ENCODE data around the gene ALK.

ALK gene

DNA sequence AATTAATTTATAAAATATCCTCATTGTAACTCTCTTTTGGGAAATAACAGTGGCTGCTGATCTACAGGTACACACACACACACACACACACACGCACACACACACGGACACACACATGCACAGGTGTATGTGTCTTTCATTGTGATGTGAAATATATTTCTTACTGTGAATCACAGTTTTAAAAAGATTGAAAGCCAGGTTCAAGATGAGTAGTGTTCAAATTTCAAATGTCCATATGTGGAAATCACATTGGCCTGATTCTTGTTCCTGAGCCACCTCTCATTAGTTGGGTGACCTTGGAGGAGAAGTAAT is 372.4 kb downstream of the ALK start:
- no peak for DNase-seq (ENCODE audit: low read depth in 2 of 3, low spot score in 2 of 3)

DNA sequence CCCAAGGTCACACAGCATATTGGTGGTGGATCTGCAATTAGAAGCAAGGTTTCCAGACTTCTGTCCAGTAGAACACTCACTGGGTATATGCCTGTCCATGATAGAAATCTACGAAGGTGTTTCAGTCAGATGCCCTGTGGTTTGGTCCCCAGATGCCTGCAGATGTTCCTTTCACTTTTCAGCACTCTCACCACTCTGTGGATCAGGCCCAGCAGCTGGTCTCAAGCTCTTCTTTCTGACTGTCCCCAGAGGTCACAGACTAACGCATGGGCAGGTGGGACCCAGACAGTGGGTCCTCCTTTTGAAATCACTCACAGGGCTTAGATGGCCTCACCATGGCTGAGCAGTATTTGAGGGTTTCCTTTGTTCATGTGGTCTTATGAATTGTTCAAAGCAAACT is 376.5 kb downstream of the ALK start:
- no peak for DNase-seq (ENCODE audit: low read depth in 2 of 3, low spot score in 2 of 3)

DNA sequence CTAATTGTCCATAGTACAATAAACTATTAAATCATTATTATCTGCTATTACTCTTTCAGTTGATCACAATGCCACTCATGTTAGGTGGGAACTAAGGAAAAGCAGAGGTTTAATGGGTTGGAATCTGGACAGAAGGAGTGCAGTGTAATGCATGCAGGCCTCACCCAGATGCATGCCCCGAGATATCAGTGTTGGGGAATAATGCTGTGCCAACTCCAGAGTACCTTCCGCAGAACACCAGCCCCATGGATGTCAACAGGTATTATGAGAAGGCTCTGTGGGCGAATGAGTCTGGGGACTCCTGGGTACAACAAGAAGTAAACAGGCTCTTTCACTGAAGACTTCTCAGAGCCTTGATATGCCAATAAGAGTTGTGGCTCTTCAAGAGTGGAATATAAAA is 377.4 kb downstream of the ALK start:
- no peak for DNase-seq (ENCODE audit: low read depth in 2 of 3, low spot score in 2 of 3)

DNA sequence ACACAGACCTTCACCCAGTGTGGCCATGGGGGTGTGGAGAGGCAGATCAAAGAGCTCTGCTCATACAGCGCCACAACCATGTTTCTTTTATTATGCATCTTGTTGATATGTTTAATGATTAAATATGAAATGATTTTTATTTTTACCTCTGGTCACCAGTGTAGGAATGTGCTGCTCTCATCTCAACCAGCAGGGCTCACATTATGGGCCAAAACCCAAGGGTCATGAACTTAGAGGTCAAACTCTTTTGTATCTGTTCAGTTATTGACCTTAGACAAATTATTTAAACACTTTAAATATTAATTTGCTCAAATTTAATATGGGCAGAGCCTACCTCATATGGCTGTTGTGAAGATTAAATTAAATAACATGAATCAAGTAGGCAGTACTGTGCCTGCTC is 386.2 kb downstream of the ALK start:
- DNase-seq (ENCODE audit: low read depth in 2 of 3, low spot score in 2 of 3): no peak

DNA sequence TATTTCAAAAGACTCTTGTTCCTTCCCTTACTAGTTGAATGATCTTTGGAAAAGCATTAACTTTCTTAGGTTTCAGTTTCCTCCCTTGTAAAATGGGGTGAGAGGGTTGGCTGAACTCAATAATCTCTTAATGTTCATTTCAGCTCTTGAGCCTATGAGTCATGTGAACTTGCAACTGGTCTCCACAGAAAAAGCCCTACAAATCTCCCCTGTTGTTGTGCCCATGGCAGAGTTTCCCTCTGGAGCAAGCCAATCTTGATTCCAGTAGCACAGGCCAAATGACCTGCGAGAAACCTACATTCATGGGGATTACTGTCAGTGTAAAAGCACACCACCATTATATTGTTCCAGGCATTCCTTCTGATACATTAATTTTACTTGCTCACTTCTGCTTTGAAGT is 388.9 kb downstream of the ALK start:
- no peak for DNase-seq (ENCODE audit: low read depth in 2 of 3, low spot score in 2 of 3)

DNA sequence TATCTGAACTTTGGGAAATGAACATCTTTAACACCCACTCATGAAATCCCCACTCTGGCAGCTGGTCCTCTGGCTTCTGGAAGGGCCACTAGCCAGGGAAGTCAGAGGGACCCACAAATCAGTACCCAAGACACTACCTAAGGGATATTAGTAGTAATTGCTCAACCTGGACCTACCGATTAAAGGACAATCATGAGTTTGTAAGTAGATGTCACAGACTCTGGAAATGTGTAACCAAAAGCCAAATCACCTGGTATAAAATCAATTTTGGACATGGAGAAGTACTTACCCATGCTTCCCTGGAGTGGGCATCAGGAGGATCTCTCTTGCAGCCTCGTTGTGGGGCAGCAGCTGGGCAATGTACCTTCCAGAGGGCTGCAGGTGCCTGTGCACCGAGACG is 389.8 kb downstream of the ALK start:
- no peak for DNase-seq (ENCODE audit: low read depth in 2 of 3, low spot score in 2 of 3)

DNA sequence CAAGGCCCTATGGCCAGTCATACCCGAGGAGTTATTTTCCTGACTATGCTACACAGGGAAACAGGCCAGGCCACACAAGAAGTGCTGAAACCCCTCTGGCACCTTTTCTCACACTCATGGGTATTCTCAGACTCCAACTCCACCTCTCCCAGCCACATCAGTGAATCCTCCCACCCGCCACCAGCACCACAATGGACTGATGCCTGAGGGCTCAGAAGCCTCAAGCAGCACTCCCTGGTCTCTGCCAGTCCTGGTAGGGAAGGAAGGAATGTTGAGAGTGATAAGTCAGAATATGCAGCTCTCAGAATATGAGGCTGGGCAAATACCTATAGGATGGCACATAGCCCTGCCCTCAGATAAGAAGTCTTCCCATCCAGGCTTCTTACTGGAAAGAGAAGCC is 391.1 kb downstream of the ALK start:
- DNase-seq (ENCODE audit: low read depth in 2 of 3, low spot score in 2 of 3): no peak

DNA sequence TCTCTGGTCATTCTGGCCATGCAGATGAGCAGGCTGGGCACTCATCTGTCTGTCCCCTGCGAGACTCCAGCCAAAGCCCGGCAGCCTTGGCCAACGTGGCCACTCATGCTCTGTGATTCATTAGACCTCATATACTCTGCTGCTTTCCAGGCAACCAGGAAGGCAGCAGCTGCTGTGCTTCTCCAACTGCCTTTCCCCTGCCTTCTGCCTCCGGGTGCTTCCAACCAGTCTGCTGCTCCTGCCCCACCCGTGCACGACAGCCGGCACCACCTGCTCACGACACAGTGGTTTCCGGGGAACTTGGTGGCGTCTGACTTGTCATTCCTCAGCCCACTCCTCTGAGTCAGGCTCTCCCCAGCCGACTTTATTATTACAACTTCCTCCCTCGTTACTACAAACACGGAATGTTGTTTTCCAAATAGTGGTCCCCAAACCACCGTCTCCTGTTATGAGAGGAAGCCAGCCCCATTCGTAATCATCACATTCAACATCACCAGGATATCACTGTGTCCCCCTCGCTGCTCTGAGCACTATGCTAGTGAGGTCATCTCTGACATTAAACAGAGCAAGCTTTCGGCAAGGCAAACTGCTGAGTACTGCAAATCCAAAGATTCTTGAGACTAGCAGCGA is 392.4 kb downstream of the ALK start:
- peak in 1 of 3 experiments; percentile 10 for DNase-seq (ENCODE audit: low read depth in 2 of 3, low spot score in 2 of 3)

DNA sequence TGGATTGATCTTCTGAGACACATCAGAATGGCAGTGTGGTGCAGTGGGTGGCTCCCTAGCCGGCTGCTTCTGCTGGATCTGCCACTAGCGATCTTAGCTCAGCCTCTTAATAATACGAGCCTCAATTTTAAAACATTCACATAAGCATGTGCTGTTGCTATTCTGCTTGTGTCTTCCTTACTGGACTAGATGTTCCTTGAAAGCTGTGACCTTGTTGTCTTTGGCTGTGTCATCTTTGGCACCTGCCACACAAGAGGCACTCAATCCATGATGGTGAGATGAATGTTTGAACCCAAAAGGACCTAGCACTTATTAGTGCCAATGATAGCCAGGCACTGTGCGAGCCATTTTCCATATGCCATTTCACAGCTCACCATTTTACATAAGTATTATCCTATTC is 393.0 kb downstream of the ALK start:
- DNase-seq (ENCODE audit: low read depth in 2 of 3, low spot score in 2 of 3): no peak

DNA sequence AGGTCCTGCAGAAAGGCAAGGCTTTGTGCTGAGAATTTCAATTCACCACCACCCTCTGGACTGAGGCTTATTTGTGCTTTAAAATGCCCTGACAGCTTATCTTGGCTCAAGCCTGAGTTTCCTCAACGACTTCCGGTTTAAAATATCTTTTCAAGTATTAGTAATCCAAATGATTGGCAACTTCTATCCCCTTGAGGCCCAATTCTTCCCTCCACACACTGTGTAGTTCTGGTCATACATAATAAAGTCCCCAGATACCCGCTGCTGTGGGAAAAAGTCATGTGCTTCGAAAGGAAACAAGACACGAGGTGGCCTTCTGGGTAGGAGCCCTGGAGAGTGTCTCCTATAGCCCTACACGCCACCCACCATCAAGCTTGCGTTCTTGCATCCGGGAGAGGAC is 393.4 kb downstream of the ALK start:
- no peak for DNase-seq (ENCODE audit: low read depth in 2 of 3, low spot score in 2 of 3)

DNA sequence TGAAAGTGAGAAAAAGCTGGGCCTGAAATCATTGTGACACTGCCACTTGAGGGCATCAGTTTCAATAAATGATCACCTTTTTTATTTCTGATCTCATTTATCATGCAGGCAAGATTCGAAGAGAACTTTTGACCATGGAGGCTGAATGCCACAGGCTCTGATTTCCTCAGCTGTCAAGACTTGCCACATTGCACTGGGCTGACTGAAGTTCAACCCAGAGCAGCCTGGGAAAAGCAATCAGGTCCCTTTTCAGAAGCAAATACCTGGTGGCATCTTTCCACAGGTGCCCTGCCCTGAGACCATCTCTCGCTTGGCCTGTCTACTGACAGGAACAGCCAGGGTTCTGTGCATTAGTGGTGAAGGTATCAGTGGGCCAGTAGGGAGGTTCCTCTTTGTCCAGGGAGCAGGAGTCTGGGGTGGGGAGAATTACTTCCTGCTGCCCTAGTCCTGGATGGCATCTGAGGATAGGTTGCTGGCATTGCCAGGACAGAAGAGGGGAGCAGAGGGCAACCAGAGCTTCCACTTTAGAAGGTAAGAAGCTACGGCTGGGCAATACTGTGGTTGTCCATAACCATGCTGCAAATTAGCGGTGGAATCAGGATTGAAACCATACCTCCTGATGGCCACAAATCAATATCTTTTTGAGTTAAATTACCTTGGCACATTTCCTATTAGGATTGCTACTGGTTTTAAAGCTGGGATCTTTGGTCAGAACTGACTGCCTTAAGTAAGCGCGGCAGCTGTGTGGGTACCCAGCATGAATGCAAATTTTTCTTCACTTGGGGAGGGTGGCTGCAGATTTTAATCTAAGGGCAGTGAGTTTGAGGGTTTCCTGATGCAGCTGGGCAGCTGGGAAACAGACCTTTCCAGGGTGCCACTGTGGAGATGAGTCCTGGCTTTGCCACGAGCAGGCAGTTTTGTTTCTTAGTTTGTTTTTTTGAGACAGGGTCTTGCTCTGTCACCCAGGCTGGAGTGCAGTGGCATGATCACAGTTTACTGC is 394.5 kb downstream of the ALK start:
- DNase-seq (ENCODE audit: low read depth in 2 of 3, low spot score in 2 of 3): no peak

DNA sequence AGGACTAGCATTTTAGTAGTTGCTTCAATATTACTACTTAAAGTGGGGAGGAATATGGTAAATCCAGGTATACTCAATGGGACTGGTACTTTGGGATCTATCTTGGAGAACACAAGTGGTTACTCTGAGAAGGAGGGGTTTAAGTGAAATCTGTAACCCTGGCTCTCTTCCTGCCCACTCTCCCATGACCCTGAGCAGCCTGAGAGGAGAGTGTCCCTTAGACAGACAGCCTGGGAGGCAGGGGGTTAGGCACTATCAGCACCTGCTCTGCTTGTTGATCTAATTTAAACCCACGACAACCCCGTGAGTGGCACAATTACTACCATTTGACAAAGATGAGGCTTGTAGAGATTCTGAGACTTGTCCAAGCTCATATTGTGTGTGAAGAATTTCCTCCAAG is 395.5 kb downstream of the ALK start:
- no peak for DNase-seq (ENCODE audit: low read depth in 2 of 3, low spot score in 2 of 3)

DNA sequence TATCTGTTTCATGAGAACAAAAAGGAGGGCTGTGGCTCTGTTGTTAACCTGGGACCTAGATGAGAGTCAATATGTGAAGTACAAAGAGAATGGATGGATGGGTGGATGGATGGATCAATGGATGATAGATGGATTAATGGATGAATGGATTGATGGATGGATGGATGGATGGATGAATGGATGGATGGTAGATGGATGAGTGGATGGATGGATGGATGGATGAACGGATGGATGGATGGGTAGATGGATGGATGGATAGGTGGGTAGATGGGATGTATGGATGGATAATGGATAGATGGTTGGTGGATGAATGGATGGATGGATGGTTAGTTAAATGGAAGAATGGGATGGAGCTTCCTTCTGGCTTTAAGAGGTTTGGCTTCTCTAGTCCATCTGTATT is 396.7 kb downstream of the ALK start:
- DNase-seq (ENCODE audit: low read depth in 2 of 3, low spot score in 2 of 3): no peak

DNA sequence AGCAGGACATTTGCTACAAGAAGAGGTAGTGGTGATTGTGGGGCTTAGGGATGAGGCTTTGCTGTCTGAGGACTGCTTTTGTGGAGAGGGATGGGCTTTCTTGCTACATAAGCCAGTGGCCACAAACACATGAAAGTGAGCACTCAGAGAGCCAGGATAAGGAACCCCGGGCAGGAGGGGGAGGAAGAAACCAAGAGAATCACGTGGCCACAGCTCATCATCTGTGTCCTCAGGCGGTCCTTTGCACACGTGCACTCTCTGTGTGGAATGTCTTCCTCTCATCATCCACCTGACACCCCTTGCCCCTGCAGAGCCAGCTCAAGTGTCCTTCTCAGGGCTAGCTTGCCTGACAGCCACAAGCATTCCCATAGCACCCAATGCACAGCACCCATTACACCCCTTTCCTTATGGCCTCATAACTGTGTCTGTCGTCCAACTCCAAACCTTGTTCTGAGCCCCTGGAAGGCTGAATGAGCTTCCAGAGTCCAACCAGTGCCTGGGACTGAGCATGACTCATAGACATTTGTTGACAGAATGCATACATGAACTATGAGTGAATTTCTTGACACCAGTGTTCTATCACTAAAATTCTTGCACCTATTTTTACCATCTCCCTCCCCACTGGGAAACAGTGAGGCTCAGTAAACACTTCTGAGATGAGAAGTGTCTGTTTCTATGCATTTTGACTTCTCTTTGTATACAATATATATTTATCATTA is 398.3 kb downstream of the ALK start:
- no peak for DNase-seq (ENCODE audit: low read depth in 2 of 3, low spot score in 2 of 3)

DNA sequence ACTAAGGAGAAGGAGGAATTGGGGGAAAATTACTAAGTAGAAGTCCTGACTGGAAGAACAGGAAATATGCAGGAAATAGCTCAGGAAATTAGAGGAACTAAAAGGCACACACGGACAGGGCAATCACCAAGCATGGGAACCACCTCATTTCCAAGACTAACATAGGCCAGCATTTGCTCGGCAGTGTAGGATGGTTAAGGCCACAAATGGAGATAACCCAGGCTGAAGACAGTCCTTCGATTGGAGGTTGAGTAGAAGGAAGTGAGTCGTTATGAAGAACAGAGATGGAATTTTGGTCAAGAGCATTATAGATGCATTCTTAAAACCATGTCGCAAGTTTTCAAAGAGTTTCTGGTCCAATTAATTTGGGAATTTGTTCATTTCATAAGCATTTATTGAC is 401.4 kb downstream of the ALK start:
- DNase-seq (ENCODE audit: low read depth in 2 of 3, low spot score in 2 of 3): no peak

DNA sequence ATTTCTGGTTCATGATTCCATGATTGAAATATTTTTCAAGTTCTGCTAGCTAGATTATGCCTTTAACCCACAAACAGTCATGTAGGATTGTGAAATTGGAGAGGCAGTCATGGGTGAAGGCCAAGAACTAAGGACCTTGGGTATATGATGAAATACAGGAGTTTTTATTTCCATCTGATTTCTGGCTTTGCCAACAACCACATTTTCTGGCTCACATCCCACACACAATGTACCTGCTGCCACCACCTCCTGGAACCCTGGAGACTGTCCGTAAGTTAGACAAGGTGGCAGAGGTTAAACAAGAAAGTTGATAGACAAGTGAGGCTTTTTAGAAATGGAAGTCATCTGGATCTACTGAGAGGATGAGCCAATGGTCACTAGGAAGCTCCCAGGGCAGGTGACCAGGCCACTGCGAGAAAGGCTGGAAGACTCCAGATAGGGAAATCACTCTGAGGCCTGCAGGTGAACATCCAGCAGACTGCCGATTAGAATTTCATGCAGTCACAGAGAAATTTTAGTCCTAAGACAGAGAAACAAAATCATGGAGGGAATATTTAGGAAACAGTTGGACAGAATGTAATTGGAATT is 402.0 kb downstream of the ALK start:
- no peak for DNase-seq (ENCODE audit: low read depth in 2 of 3, low spot score in 2 of 3)

DNA sequence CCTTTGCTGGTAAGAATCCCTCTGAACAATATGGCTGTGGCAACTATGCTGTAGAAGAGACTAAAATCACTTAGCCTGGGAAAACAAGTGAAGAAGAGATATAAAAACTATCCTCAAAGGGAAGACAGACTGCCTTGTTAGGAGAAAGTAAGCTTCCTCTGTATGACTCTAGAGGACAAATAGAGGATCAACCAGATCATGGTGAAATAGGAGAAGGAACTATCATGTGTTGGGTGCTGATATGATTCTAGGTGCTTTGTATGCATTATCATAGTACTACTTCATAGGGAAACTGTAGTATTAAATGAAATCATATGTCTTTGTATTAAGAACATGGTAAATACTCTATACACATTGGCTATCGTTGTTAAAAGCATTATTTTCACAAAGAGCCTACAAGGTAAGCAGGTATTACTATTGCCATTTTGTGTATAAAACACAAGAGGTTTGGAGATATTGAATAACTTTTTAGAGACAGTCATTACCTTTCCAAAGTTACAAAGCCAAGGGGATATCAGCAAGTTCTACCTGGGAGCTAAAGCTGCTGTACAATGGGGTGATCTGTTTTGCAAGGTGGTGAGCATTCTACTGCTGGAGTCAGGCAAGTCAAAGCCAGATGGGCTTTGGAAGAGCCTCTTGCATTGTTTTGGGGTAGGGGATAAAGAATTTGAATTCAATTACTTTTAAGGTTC is 402.6 kb downstream of the ALK start:
- DNase-seq (ENCODE audit: low read depth in 2 of 3, low spot score in 2 of 3): no peak

DNA sequence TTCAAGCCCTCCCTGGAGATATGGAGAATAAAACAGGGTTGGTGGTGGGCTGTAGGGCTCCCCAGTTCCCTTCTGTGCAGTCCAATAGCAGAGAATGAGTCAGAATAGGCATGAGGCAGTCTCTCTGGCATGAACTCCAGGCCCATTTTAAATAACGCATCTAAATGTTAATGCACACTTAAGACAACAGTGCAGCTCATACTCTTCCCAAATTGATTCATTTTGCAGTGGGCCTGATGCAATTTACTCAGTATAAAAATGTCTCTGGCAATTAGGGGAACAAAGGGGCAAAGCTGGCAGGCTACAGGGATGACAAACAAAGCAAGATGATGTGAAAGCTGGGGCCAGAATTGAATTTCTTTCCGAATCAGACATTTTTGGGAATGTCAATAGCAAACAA is 403.4 kb downstream of the ALK start:
- no peak for DNase-seq (ENCODE audit: low read depth in 2 of 3, low spot score in 2 of 3)

DNA sequence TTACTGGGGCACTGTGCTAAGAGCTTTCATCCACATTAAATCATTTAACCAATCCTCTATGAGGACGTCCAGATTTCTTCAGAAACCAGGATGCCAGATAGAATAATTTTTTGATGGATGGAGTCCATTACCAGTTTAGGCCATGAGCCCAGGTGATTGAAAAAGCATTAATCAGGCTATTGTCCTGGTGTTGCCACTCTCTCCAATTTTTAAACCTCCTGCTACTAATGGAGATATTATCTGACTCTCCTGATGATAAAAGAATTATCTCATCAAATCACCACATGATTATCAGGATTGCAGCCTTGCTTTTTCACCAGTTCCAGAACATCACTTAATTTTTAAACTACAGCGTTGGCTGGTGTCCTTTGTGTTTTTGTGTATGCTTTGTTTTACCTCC is 404.0 kb downstream of the ALK start:
- DNase-seq (ENCODE audit: low read depth in 2 of 3, low spot score in 2 of 3): no peak

DNA sequence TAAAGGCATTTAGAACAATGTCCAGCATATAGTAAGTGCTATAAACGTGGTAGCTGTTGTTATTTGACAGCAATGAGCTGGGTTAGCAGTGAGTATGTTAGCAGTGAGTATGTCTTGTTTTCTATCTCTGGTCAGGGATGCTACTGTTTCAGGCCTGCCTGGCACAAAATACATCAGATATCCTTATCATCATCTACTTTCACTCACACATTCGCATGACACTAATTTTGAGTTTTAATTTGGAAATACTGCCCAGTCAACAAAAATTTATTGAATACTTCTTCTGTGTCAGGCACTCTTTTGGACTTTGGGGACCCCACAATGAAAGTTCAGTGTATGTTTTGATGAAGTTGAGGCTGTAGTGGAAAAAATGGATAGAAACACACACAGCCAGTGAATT is 404.6 kb downstream of the ALK start:
- no peak for DNase-seq (ENCODE audit: low read depth in 2 of 3, low spot score in 2 of 3)

DNA sequence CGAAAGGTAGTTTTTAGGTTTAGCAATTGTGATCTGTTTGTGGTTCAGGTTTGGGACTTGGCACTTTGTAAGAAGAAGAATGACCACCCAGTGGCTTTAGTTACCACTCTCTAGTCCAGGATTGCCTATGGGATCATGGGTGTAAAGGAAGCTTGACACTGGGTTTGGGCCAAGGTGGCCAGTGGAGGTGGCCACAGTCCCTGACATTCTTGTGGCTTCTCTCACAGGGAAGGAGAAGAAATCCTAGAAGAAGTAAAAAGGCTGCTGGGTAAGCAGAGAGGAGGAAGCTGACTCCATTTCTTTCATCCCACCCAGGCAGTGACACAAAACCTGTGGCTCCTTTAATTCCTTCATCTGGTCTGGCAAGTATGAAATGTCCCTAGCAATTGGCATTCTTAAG is 411.5 kb downstream of the ALK start:
- DNase-seq (ENCODE audit: low read depth in 2 of 3, low spot score in 2 of 3): no peak

Data from activated CD8-positive, alpha-beta memory T cell treated with anti-CD3 and anti-CD28 coated beads for 48 hours (primary cell).